ENCODE results near the gene VPS13D.

DNA sequence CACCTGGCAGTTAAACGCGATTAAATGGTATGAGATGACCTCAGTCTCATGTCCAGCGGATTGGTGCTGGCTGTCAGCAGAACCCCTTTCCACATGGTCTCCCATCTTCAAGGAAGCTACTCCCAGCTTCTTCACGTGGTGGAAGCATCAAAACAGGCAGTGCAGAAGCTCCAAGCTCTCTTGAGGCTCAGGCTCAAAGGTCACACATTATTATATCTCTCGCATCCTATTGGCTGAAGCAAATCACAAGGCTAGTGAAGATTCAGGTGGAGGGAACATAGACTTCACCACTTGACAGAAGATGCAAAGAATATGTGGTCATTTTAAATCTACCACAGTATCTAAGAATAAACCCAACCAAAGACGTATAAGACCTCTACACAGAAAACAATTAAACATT lies 181.9 kb downstream of the VPS13D start:
- TF ChIP-seq, protein P1, sequence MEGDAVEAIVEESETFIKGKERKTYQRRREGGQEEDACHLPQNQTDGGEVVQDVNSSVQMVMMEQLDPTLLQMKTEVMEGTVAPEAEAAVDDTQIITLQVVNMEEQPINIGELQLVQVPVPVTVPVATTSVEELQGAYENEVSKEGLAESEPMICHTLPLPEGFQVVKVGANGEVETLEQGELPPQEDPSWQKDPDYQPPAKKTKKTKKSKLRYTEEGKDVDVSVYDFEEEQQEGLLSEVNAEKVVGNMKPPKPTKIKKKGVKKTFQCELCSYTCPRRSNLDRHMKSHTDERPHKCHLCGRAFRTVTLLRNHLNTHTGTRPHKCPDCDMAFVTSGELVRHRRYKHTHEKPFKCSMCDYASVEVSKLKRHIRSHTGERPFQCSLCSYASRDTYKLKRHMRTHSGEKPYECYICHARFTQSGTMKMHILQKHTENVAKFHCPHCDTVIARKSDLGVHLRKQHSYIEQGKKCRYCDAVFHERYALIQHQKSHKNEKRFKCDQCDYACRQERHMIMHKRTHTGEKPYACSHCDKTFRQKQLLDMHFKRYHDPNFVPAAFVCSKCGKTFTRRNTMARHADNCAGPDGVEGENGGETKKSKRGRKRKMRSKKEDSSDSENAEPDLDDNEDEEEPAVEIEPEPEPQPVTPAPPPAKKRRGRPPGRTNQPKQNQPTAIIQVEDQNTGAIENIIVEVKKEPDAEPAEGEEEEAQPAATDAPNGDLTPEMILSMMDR (IDR thresholded peaks at IDR 0.05), result no peak
- no peak for TF ChIP-seq POLR2A (IDR thresholded peaks at IDR 0.05)

Measured in esophagus squamous epithelium (tissue), 4 donors.